ENCODE results near the gene ARHGAP40.

DNA sequence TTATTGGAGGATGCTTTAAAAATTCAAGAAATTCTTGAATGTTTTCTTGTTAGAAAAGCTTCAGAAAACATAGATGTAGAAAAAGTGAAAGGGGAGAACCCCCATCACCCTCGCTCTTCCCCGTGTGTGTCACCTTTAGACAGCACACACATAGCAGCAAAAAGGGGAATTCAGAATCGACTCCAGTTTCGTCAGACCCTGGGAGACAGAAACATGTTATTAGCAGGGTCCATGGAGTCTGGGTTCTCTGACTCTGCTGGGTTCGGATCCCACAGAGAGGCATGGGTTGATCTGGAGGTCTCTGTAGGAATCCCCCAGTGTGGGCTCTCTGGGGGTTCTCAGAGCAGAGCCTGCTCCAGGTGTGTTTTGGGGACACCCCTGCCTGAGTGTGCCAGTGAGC, 43.7 kb downstream of the ARHGAP40 start:
- no peak for TF ChIP-seq POLR2AphosphoS5 (IDR thresholded peaks at IDR 0.05; ENCODE audit: borderline replicate concordance, low read depth, low read length)
- TF ChIP-seq EZH2 (IDR thresholded peaks at IDR 0.05) = no peak
